OCI-LY3 (cell line): ENCODE results near the gene ITGA11.

Experiments
- CTCF ChIP-seq: fragments of 200-600, 300-600 bp; sonication (generic); IDR thresholded peaks from 2 replicates; pipeline ENCODE4 v1.5.1; 2014; ENCODE audit warnings: antibody characterized with exemption, low read length, low read depth
- EZH2phosphoT487 ChIP-seq: fragments of 200-600 bp; shearing (Covaris generic); IDR thresholded peaks from 2 replicates; pipeline ENCODE4 v1.6.1; 2018; ENCODE audit warnings: antibody characterized with exemption, mixed run types, low read depth

GRCh38 chr15:68322796-68323195 lies 109.2 kb downstream of the ITGA11 start:
- TF ChIP-seq CTCF (no peak), EZH2phosphoT487 (no peak)
